Stimulated activated naive CD8-positive, alpha-beta T cell treated with anti-CD3 and anti-CD28 coated beads, Interleukin-15, Interleukin-2, amounts not matched to agents 100 U/mL and 50 U/mL, for 24 hours (primary cell): ENCODE data around the gene NRTN.

Experiments used
- ATAC-seq: fragments of 150-1000 bp; cut with Tn5 transposase; one replicate; pipeline ENCODE4 v1.10.0; 2021
- DNase-seq: peaks from one replicate; pipeline ENCODE4 v3.0.0; 2021

NRTN gene

DNA sequence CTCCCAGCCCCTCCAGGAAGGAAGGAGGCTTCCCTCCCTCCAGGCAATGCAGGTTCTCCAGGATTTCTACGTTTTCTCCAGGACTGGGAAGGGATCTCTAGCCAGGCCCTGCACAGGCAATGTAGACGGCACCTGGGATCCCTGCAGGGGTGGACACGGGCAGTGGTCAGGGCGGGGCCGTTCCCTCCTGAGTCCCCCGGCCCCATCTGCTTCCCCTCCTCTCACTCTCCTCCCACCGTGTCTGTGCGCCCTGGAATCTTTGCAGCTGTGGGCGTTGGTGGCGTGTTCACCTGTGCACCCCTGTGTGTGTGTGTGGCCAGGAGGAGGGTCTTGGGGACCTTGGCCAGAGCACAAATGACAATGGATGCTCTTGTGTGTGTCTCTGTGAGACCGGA is 10.0 kb downstream of the NRTN start:
- DNase-seq, result no peak
- ATAC-seq, result no peak

GRCh38 chr19:5817218-5817617 is 12.4 kb downstream of the NRTN start:
- ATAC-seq (no peak), DNase-seq (no peak)

DNA sequence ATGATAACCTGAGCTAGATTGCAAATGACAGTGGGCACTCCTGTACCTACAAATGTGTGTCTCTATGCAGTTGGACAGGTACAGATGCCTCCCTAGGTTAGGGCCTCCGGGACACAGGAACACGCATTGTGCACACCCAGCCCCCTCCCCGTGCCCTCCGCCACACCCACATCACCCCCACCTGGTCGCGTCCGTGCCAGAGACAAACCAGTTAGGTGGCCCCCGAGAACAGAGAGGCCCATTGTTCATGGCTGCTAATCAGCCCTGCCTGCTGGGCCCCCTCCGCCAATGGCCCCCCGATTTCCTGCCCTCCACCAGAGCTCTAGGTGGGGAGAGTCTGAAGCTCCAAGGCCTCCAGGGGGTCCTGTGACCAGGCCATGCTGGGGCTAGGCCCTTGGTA is 13.7 kb downstream of the NRTN start:
- ATAC-seq, result no peak
- DNase-seq, result no peak

DNA sequence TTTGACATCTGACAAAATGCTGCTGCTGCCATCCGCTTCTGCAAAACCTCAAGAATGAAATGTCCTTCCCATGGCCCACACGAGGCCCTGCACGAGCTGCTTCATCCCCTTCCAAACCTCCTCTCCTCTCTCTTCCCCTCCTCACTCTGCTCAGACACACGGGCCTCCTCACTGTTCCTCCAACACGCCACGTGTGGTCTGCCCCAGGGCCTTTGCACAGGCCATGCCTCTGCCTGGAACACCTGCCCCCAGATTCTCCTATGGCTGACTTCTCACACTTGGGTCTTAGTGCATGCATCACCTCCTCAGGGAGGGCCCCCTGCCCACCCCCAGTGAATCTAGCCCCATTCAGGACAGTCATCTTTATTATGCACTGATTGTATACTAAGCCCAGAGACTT is 15.9 kb downstream of the NRTN start:
- DNase-seq (no peak), ATAC-seq (no peak)

DNA sequence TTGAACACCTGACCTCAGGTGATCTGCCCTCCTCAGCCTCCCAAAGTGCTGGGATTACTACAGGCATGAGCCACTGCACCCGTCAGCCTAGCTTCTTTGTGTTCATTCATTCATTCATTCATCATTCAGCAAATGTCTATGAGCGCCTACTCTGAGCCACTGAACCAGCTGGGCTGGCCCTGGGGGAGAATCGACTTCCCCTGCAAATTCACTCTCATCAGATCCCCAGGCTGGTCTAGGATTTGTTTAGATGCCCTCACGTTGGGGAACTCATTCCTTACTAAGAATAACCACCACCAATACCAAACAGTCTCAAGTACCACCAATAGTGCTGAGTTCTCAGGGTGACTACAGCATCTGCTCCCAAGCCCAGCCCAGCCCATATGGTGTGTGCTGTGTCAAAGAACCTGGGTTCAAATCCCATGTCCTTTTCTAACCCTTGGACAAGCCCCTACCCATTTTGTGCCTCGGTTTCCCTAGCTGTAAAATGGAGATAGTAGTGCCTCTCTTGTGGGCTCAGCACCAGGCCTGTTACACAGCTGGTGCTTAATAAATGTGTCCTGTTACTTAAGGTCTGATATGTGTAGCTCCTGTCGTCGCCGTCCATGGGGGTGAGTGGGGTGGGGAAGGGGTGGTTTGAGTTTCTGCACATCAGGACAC is 16.8 kb downstream of the NRTN start:
- ATAC-seq (no peak), DNase-seq (no peak)

DNA sequence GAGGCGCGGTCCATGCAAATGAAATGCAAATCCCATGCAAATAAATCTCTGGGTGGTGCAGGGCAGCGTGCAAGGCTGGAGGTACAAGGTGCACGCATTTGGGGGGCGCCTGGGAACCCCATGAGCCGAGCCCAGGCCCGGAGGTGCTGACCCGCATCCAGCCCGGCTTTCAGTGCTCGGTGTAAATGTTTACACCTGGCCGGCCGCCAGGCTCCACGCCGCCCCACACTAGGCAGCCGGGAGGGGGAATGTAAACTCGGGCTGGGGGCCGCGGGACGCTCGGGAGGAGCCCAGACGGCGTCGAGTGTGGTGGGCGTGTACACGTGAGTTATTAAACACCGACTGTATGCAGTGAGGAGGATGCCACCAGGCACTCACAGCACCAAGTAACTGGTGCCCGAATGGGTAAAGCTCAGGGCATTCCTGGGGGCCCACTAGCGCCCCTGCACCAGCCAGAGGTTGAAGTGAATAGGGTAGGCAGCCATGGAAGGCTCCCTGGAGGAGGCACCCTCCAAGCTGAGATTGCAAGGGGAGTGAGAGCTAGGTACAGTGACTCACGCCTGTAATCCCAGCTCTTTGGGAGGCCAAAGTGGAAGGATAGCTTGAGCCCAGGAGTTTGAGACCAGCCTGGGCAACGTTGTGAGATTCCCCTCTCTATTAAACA is 17.4 kb downstream of the NRTN start:
- no peak for ATAC-seq
- no peak for DNase-seq

DNA sequence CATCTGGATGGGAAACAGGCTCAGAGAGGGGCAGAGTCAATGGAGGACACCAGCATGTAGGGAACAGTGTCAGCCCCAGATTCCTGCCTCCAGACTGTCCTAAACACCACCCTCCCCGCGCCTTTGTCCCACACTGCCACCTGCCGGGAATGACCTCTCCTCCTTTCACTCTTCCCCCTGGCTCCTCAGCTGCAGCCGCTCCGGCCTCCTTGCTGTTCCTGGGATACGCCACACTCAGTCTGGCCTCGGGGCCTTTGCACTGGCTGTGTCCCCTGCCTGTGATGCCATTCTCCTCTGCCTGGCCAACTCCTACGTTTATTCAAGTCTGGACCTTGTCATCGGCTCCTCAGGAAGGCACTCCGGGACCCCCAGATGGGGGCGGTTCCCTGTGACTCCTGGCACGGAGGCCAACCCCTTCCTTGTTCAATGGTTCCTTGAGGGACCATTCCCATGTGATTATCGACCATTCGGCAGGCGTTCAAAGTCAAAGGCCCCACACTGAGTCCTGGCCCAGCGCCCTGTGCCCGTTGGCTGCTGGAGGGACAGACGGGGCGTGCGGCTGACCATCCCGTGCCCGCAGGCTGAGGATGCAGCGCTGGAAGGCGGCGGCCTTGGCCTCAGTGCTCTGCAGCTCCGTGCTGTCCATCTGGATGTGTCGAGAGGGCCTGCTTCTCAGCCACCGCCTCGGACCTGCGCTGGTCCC is 18.9 kb downstream of the NRTN start:
- no peak for ATAC-seq
- DNase-seq, result no peak

DNA sequence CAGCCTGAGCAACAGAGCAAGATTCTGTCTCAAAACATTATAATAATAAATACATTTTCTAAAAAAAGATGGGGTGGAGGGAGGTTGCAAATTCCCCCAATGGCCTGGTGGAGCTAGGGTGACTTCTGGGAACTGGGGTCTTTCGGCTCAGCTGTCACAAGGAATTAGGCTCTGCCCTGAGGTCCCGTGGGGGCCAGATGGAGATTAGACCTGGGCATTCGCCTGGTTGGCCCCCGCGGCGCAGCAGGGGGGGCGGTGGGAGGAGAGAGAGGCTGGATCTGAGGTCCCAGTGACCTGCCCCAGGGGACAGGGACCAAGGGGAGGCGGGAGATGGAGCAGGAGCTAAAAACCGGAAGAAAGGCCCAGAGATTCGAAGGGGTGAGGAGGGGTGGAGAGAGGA is 19.9 kb downstream of the NRTN start:
- DNase-seq (no peak), ATAC-seq (no peak)

DNA sequence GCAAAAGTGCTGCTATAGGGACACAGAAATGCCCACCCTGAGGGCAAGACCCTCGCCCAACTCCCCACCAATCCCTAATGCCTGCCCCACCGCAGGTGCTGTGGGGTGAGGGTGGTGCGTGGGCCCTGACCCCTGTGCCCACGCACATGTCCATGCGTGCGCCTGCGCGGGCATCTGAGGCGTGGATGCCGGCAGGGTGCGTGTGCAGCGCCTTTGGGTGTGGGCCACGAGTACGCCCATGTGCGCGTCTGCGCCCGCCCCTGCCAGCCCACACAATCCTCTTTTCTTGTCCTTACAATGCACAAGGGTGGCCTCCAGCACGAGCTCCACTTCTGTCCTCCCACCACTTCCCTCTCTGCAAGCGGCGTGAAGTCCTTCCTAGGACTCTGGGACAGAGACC is 20.3 kb downstream of the NRTN start:
- no peak for ATAC-seq
- no peak for DNase-seq

DNA sequence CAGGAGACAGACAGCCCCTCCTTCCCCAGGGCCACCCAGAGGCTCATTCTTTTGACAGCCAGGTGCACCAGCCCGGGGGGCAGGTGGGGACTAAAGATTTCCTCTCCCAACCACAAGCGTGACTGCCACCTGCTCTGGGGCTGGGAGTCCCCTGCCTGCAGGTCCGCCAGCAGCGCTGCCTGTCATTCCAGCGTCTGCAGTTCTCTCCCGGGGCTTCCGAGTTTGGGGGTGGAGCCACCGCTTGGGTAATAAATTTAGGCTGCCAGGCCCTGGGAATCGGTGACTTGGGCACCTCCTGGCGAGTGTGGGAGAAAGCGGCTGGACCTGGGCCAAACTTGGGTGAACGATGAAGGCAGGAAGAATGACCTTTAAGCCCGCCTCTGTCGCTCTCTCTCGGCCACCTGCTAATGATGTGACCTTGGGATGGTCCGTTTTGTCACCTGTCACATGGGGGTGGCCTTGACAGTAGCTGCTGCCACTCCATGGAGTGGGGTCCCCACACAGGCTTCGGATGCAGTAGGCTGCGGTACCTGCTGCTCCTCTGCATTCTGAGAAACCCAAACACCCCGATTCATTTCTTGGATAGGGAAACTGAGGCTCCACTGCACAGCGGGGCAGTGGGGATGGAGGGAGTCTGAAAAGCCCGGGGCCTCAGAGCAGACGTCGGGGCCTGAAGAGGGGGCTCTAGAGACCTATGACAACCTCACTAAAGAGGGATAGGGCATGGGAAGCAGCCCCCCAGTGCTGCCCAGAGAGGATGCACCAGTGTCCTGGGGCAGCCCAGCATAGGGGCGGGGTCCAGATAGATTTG is 21.9 kb downstream of the NRTN start:
- DNase-seq, result peak; percentile 34
- ATAC-seq, result no peak

- ATAC-seq (no peak), DNase-seq (no peak)
These were observed 22.5 kb downstream of the NRTN start for GRCh38 chr19:5827342-5827890.

GRCh38 chr19:5827891-5828660 is 23.2 kb downstream of the NRTN start:
- ATAC-seq, result peak; percentile 79
- peak; percentile 96 for DNase-seq

DNA sequence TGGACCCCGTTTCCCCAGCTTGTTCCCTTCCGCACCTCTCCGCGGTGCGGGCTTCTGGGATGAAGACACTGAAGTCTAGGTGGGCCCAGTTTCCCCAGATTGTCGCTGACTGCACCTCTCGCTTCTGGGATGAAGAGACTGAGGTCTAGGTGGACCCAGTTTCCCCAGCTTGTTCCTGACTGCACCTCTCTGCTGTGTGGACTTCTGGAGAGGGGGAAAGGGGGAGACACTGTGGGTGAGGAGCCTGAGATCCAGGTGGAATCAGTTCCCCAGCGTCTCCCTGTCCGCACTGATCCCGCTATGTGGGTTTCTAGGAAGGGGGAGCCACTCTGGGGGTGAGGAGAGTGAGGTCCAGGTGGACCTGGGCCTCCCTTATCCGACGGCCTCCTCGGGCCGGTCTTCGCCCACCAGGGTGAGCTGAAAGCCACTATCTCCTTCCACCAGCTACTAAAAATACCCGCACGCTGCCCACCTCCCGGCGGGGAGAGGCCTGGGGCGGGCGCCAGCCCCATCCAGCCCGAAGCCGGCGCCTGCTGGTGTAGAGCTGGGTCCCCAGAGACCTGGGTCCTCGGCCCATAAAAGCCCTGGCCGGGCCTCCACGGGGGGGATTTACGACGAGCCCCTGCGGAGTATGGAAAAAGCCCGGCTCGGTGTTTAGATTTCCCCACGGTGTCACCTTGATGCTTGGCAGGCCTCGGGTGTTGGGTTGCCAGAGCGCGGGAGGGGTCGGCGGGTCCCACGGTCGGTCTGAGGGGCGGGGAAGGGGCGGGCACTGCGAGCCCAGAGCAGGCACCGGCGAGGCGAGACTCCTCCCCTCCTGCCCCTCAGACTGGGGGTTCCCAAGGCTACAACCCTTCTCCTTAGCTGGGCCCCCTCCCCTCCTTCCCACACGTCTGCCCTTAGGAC is 24.0 kb downstream of the NRTN start:
- DNase-seq (peak; percentile 69), ATAC-seq (no peak)

DNA sequence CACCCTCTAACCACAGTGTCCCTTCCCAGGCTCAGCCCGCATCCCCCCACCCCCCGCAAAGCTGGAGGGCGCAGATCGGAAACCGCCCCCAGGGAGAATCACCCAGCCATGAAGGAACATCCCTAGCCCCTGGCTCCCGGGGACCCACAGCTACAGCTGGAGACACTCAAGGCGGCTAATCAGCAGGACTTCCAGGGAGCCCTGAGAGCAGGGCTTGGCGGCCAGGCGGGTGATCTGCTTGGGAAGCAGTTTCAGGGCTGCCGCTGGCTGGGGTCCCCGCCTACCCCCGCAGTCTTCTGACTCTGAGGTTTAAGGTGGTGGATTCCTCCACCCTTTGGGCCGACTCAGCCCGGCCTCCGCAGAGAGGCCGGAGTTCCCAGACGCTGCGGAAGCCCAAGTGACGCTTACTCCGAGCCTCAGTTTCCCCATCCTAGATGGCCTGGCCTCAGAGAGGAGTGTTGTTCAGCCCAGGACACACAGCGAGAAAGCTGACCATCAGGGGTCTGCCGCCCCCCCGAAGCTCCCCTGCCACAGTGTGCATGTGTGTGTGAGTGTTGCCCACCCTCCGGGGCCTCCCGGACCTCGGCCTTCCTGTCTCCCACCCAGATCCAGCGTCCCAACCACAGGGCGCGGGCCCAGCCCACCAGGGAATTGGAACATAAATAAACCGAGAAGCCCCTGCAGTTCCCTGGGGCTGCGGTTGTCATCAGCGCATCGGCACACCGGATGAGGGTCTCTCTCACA is 24.9 kb downstream of the NRTN start:
- no peak for DNase-seq

GRCh38 chr19:5831159-5831558 is 26.3 kb downstream of the NRTN start:
- ATAC-seq (no peak), DNase-seq (no peak)

More for the DNA sequence above, 24.9 kb downstream of the NRTN start:
- ATAC-seq, result no peak

GRCh38 chr19:5832061-5832460 is 27.2 kb downstream of the NRTN start:
- no peak for ATAC-seq
- no peak for DNase-seq

DNA sequence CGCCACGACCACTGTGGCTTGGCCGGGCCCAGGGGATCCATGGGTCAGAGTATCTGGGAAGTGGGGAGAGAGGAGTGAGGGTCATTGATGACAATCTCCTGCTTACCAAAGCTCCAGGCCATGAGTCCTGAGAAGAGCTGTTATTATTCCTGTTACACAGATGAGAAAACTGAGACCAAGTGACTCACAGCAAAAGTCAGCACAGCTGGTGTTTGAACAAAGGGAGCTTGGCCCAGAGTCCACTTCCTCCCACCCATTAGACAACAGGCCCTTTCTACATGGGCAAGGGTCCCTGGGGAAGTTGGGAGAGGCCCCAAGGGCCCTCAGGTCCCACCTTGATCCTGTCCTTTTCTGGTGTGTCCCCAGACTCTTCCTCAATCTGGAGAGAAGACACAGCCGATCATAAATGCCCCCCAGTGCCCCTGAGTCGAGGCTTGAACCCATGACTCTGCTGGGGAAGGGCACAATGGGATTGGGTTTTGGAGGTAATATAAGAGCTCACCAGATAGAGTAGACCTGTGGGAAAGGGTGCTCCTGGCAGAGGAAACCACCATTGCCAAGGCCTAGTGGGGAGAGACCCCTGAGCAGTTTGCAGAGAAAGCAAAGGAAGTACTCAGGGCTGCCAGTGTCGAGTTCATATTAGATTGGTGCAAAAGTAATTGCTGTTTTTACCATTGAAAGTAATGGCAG is 27.8 kb downstream of the NRTN start:
- ATAC-seq (no peak), DNase-seq (no peak)

DNA sequence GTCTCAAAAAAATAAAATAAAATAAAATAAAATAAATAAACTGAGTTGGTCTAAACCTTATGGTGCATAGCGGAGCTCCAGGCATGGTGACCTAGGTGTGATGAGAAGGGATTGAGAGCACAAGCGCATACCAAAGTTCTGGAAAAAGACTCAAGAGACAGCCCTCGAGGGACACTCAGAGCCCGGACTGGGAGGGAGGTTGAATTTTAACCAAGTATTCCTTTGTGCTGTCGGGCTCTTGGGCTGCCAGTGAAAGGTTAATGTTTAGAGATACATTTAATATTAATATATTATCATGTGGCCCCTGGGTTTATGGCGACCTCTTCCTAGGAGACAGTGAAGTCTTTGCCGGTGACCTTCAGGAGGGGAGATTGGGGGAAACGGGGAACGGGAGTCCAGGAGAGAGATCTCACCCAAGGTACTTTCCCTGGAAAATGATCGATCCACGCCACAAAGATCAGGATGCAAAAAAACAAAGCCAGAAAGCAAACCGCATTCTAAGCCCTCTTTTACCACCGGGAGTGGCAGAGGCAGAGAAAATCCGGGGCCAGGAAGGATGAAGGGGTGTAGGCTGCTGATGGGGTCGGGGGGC is 33.0 kb downstream of the NRTN start:
- no peak for ATAC-seq
- no peak for DNase-seq
